HepG2 (cell line): ENCODE measurements around the gene CHADL. TPM values are rescaled to one million over a fixed set of nuclear protein-coding genes. Genes with fewer than 3 reads are reported as not detected.
"Not testable (repeated sequence)": the region's sequence is repeated elsewhere in the genome, so short reads cannot be mapped to it uniquely, and the experiment has no call there.

ENCODE experiments used
- ATAC-seq: fragments of 200-7000 bp; cut with Tn5 transposase; 3 replicates; pipeline ENCODE4 v1.9.1; 2020; ENCODE audit warnings: mild to moderate bottlenecking, moderate library complexity
- BruUV-seq: library from RNA; stranded (reverse); fragments of 400-500 nt; replicated peaks from 2 replicates; lab custom pipeline; 2021; lab: Mats Ljungman, UMichigan
- CTCF ChIA-PET: fragments of 300-600 bp; formaldehyde crosslinking; extraction: SDS; loops from one replicate; lab custom pipeline; 2021; ENCODE audit warnings: low total read pairs, inconsistent platforms, low intra/inter-chr PET ratio; lab: Yijun Ruan, JAX
- POLR2A ChIA-PET: fragments of 350-600 bp; sonication (Branson Sonifier 250); formaldehyde crosslinking; loops from one replicate; lab custom pipeline; 2020; ENCODE audit warnings: antibody characterized with exemption, inconsistent platforms; lab: Yijun Ruan, JAX
- DNase-seq: peaks from one replicate; pipeline ENCODE4 v3.0.0-alpha.2; 2015; ENCODE audit warnings: low spot score
- FAIRE-seq: peaks from 3 replicates; lab custom pipeline; 2011; peaks lifted over from hg19 to GRCh38; lab: Jason Lieb, UNC
- H2AFZ ChIP-seq: one replicate; pipeline ENCODE4 v1.6.1; 2011; ENCODE audit warnings: low read length, inconsistent platforms
- H3K27ac ChIP-seq: fragments of 300-600 bp; 3 replicates; pipeline ENCODE4 v1.8.0; 2011; ENCODE audit warnings: mixed run types, mild to moderate bottlenecking, mixed read lengths, low read length, inconsistent platforms; ENCODE audit not compliant: insufficient read depth; ENCODE audit errors: extremely low read length
- H3K27me3 ChIP-seq, 2 experiments: fragments of 200-600 bp in 1 of 2; 2 replicates in 1 of 2; 3 replicates in 1 of 2; pipeline versions ENCODE4 v1.6.0 to v1.8.0; 2011; ENCODE audit warnings: low read length in 2 of 2, mild to moderate bottlenecking in 2 of 2, moderate library complexity in 2 of 2, inconsistent platforms in 1 of 2; ENCODE audit not compliant: insufficient read depth in 2 of 2, control insufficient read depth in 1 of 2
- H3K36me3 ChIP-seq, 2 experiments: fragments of 200-600 bp in 1 of 2; replicated peaks in 1 of 2; 2 replicates in 1 of 2; 3 replicates in 1 of 2; pipeline versions ENCODE4 v1.5.1 to v1.8.0; 2011; ENCODE audit warnings: low read length in 2 of 2, inconsistent platforms in 1 of 2; ENCODE audit not compliant: insufficient read depth in 2 of 2, control insufficient read depth in 1 of 2
- H3K4me1 ChIP-seq: 2 replicates; pipeline ENCODE4 v1.5.1; 2012; ENCODE audit warnings: low read length, inconsistent platforms; ENCODE audit not compliant: insufficient read depth
- H3K4me2 ChIP-seq: 2 replicates; pipeline ENCODE4 v1.6.0; 2011; ENCODE audit warnings: low read depth, low read length, inconsistent platforms
- H3K4me3 ChIP-seq, 3 experiments: fragments of 200-600 bp in 1 of 3; sonication (generic), shearing (Covaris generic) in 1 of 3; replicated peaks in 1 of 3; 2 replicates each; pipeline ENCODE4 v1.5.1; 2011 to 2016; ENCODE audit warnings: low read length in 3 of 3, inconsistent platforms in 2 of 3, low read depth in 2 of 3, mild to moderate bottlenecking in 2 of 3, control low read depth in 1 of 3, mixed read lengths in 1 of 3; ENCODE audit not compliant: insufficient read depth in 1 of 3
- H3K79me2 ChIP-seq: one replicate; pipeline ENCODE4 v1.6.1; 2011; ENCODE audit warnings: low read length, inconsistent platforms; ENCODE audit not compliant: insufficient read depth
- H3K9ac ChIP-seq: 2 replicates; pipeline ENCODE4 v1.6.0; 2011; ENCODE audit warnings: mild to moderate bottlenecking, low read depth, low read length, inconsistent platforms; ENCODE audit not compliant: insufficient read depth
- H3K9me3 ChIP-seq: 2 replicates; pipeline ENCODE4 v1.5.1; 2012; ENCODE audit warnings: mild to moderate bottlenecking, low read length
- H4K20me1 ChIP-seq: 2 replicates; pipeline ENCODE4 v1.6.0; 2011; ENCODE audit warnings: inconsistent platforms, mild to moderate bottlenecking, low read length, moderate library complexity; ENCODE audit not compliant: insufficient read depth
- AGO2 ChIP-seq: fragments of 200-400 bp; formaldehyde crosslinking; optimal IDR thresholded peaks from 2 replicates; pipeline ENCODE3; 2017; ENCODE audit warnings: mild to moderate bottlenecking, low read depth, low read length, moderate library complexity
- KLF15 ChIP-seq: sonication (generic); formaldehyde crosslinking; IDR thresholded peaks from 2 replicates; pipeline ENCODE4 v1.8.1; 2023; ENCODE audit warnings: borderline replicate concordance, mild to moderate bottlenecking, inconsistent platforms, missing genetic modification reagents, mixed read lengths
- NFE2L2 ChIP-seq: fragments of 150-350 bp; IDR thresholded peaks from 2 replicates; pipeline ENCODE4 v1.6.1; 2014; ENCODE audit warnings: low read length
- SP4 ChIP-seq: sonication (generic); formaldehyde crosslinking; IDR thresholded peaks from 2 replicates; pipeline ENCODE4 v1.8.1; 2023; ENCODE audit warnings: mild to moderate bottlenecking, missing genetic modification reagents
- ZNF644 ChIP-seq: IDR thresholded peaks from 2 replicates; pipeline ENCODE4 v1.6.1; 2016; ENCODE audit warnings: low read depth
- ZNF777 ChIP-seq: sonication (generic); formaldehyde crosslinking; IDR thresholded peaks from 2 replicates; pipeline ENCODE4 v1.4.0; 2020; ENCODE audit warnings: missing genetic modification reagents
- WGBS: methylation state at CpG from one replicate; pipeline ENCODE4 v1.1.6; 2017; ENCODE audit warnings: low lambda C conversion rate; 5-methylcytosine and 5-hydroxymethylcytosine counted together
- in situ Hi-C: cut with HindIII; loops from 2 replicates; pipeline ENCODE4 v1.10.0; 2017; ENCODE audit warnings: low pct_unique_long_range_greater_than_20kb; ENCODE audit not compliant: extremely low pct_ligation_motif_present
- intact Hi-C: fragments of 100-400 bp; cut with micrococcal nuclease; formaldehyde crosslinking; loops from one replicate; pipeline ENCODE4 v1.10.0; 2022; ENCODE audit not compliant: unreplicated experiment
- polyA plus RNA-seq, 8 experiments: library from polyadenylated mRNA; depleted of rRNA in 3 of 8; stranded (reverse) in 7 of 8; unstranded in 1 of 8; fragments of >200 nt; fragmentation: Illumina TruSeq in 4 of 8; extraction: Trizol in 4 of 8; gene quantifications; 2 replicates each; pipeline versions ENCODE4 v1.2.1 to v1.2.3, GENCODE V29; 2011 to 2016; ENCODE audit warnings: low read depth in 4 of 8, missing spikeins in 1 of 8, mixed read lengths in 1 of 8; ENCODE audit not compliant: insufficient read depth in 1 of 8
- total RNA-seq, 5 experiments: library from RNA; depleted of rRNA; stranded (reverse); fragments of >200 nt; fragmentation: Illumina TruSeq; extraction: Trizol; gene quantifications; 2 replicates each; pipeline ENCODE4 v1.2.3, GENCODE V29; 2016; ENCODE audit warnings: low read depth in 1 of 5
- TF ChIP-seq, protein P1 (sequence below): sonication (generic); formaldehyde crosslinking; IDR thresholded peaks from 2 replicates; pipeline ENCODE4 v1.4.0; 2020; ENCODE audit warnings: missing genetic modification reagents, borderline replicate concordance
- TF ChIP-seq, protein P2 (sequence below): sonication (generic); formaldehyde crosslinking; conservative IDR thresholded peaks from 2 replicates; pipeline ENCODE4 v1.4.0; 2020; ENCODE audit warnings: missing genetic modification reagents

The CHADL gene
- total and polyA plus RNA-seq, 2 of the 13 experiments (the other 11 are each of a cell fraction or from before 2014, with no cell fraction given), result 2.8 to 8.1 TPM

- TF ChIP-seq, protein P1, sequence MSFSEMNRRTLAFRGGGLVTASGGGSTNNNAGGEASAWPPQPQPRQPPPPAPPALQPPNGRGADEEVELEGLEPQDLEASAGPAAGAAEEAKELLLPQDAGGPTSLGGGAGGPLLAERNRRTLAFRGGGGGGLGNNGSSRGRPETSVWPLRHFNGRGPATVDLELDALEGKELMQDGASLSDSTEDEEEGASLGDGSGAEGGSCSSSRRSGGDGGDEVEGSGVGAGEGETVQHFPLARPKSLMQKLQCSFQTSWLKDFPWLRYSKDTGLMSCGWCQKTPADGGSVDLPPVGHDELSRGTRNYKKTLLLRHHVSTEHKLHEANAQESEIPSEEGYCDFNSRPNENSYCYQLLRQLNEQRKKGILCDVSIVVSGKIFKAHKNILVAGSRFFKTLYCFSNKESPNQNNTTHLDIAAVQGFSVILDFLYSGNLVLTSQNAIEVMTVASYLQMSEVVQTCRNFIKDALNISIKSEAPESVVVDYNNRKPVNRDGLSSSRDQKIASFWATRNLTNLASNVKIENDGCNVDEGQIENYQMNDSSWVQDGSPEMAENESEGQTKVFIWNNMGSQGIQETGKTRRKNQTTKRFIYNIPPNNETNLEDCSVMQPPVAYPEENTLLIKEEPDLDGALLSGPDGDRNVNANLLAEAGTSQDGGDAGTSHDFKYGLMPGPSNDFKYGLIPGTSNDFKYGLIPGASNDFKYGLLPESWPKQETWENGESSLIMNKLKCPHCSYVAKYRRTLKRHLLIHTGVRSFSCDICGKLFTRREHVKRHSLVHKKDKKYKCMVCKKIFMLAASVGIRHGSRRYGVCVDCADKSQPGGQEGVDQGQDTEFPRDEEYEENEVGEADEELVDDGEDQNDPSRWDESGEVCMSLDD (CRISPR knock-in tag), result no peak
Measured at GRCh38 chr22:41260871-41261270, 20.1 kb upstream of the CHADL start (continued).

DNA sequence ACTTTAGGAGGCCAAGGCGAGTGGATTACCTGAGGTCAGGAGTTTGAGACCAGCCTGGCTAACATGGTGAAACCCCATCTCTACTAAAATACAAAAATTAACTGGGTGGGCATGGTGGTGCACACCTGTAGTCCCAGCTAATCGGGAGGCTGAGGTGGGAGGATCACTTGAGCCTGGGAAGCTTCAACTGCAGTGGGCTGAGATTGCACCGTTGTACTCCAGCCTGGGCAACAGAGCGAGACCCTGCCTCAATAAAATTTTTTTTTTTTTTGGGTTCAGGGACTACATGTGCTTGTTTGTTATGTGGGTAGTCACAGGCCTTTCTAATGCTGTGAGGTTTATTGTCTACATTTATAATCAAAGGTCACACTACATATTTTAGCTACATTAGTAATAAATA, 19.0 kb upstream of the CHADL start:
- H3K4me1 ChIP-seq, ATAC-seq, POLR2A ChIA-PET, H3K9me3 ChIP-seq, H3K9ac ChIP-seq, CTCF ChIA-PET, DNase-seq, H2AFZ ChIP-seq, H3K27me3 ChIP-seq, intact Hi-C loops, H4K20me1 ChIP-seq, H3K79me2 ChIP-seq, H3K27ac ChIP-seq, FAIRE-seq, H3K4me2 ChIP-seq, BruUV-seq, H3K4me3 ChIP-seq, in situ Hi-C loops: not testable (repeated sequence)
- peaks cover 49 to 86% of the 10 kb centered on the region in 2 experiments for H3K36me3 ChIP-seq
- 93% methylated on average over 4 of the region's 4 CpGs for WGBS

- FAIRE-seq (no peak), DNase-seq (no peak)
- H3K4me2 ChIP-seq, result no peak overlapping the region
- no TSS peak for BruUV-seq
- CTCF ChIA-PET, result no interaction called here
- H4K20me1 ChIP-seq, result no peaks in the 10 kb centered on the region
- POLR2A ChIA-PET, result no interaction called here
- peaks cover 42 to 85% of the 10 kb centered on the region in 2 experiments for H3K36me3 ChIP-seq
- H3K27me3 ChIP-seq, result no peaks in the 10 kb centered on the region
- TF ChIP-seq ZNF644, result no peak
- TF ChIP-seq SP4 (CRISPR knock-in tag), result no peak
- no peak for TF ChIP-seq KLF15
- no peak for TF ChIP-seq ZNF777 (CRISPR knock-in tag)
- TF ChIP-seq NFE2L2, result no peak
- TF ChIP-seq AGO2, result peak; percentile 50
- TF ChIP-seq, protein P2, sequence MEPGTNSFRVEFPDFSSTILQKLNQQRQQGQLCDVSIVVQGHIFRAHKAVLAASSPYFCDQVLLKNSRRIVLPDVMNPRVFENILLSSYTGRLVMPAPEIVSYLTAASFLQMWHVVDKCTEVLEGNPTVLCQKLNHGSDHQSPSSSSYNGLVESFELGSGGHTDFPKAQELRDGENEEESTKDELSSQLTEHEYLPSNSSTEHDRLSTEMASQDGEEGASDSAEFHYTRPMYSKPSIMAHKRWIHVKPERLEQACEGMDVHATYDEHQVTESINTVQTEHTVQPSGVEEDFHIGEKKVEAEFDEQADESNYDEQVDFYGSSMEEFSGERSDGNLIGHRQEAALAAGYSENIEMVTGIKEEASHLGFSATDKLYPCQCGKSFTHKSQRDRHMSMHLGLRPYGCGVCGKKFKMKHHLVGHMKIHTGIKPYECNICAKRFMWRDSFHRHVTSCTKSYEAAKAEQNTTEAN, result no peak
- TF ChIP-seq, all 625 proteins: peak for 1
- 98% methylated on average over 4 of the region's 11 CpGs for WGBS
- Histone ChIP-seq H3K9me3 (no peaks in the 10 kb centered on the region), H2AFZ (no peak overlapping the region), H3K27ac (no peak overlapping the region), H3K9ac (no peak overlapping the region), H3K4me3 (no peak overlapping the region), H3K79me2 (no peaks in the 10 kb centered on the region), H3K4me1 (no peaks in the 10 kb centered on the region)
- ATAC-seq, result no peak
- in situ Hi-C loops, result no loop called here
- intact Hi-C loops, result no loop called here
Measured at GRCh38 chr22:41257696-41258095, 17.0 kb upstream of the CHADL start.
